WI38 (cell line): ENCODE data around the gene GALNT2.

Experiments used
- H3K4me3 ChIP-seq: 2 replicates; pipeline ENCODE4 v1.5.1; 2011; ENCODE audit warnings: low read depth, mild to moderate bottlenecking, control low read depth, low read length
- TF ChIP-seq, protein P1 (sequence below): IDR thresholded peaks from 2 replicates; pipeline ENCODE4 v1.5.1; 2012; ENCODE audit warnings: low read depth, mild to moderate bottlenecking, control low read depth, low read length

Gene GALNT2

DNA sequence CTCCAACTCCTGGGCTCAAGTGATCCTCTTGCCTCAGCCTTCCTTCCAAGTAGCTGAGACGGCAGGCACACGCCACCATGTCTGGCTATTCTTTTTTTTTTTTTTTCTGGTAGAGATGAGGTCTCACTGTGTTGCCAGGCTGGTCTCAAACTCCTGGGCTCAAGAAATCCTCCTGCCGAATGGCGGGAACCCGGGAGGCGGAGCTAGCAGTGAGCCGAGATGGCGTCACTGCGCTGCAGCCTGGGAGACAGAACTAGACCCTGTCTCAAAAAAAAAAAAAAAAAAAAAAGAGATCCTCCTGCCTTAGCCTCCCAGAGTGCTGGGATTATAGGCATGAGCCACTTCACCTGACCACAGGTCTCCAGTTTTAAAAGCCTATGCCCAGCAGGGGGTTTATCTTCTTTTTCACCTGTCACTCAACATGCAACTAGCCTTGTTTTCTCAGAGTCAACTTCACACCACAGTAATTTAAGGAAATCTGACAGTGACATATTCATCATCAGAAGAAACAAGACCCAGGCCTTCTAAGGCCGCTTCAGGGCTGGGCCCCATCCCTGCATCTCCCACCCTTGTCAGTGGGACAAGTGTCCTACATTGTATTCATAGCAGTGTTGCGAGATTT lies 38.3 kb upstream of the GALNT2 start:
- no peak overlapping the region for H3K4me3 ChIP-seq
- TF ChIP-seq, protein P1, sequence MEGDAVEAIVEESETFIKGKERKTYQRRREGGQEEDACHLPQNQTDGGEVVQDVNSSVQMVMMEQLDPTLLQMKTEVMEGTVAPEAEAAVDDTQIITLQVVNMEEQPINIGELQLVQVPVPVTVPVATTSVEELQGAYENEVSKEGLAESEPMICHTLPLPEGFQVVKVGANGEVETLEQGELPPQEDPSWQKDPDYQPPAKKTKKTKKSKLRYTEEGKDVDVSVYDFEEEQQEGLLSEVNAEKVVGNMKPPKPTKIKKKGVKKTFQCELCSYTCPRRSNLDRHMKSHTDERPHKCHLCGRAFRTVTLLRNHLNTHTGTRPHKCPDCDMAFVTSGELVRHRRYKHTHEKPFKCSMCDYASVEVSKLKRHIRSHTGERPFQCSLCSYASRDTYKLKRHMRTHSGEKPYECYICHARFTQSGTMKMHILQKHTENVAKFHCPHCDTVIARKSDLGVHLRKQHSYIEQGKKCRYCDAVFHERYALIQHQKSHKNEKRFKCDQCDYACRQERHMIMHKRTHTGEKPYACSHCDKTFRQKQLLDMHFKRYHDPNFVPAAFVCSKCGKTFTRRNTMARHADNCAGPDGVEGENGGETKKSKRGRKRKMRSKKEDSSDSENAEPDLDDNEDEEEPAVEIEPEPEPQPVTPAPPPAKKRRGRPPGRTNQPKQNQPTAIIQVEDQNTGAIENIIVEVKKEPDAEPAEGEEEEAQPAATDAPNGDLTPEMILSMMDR: no peak

DNA sequence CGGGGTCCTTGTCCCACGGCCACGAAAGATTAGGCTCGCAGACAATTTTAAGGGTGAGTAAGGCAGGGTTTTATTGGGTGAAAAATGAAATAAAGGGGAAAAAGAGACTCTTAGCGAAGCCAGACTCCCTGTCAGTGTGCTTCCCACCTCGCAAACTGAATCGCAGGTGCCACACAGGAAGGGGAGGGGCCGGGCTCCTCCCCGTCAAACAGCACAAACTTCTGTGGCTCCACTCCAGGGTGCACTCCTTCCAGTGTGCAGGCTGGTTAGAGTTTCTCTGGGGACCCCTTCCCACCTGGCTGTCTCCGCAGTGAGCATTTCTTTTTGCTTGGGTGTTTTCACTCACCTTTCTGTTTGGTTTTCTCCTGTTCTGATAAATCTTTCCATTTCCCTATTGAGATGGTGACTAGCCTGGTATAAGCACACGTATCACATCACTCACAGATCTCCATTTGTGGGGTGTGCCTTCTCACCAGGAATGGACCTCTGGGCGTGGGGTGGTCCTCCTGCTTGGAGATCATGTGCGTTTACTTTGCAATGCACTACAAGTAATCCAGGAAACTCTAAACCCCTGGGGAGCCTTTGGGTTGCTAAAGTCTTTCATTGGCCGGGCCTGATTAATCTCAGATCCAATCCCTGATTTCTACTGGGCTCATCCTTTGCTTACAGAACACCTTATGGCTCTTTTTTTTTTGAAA lies 37.6 kb upstream of the GALNT2 start:
- TF ChIP-seq, protein P1: no peak

DNA sequence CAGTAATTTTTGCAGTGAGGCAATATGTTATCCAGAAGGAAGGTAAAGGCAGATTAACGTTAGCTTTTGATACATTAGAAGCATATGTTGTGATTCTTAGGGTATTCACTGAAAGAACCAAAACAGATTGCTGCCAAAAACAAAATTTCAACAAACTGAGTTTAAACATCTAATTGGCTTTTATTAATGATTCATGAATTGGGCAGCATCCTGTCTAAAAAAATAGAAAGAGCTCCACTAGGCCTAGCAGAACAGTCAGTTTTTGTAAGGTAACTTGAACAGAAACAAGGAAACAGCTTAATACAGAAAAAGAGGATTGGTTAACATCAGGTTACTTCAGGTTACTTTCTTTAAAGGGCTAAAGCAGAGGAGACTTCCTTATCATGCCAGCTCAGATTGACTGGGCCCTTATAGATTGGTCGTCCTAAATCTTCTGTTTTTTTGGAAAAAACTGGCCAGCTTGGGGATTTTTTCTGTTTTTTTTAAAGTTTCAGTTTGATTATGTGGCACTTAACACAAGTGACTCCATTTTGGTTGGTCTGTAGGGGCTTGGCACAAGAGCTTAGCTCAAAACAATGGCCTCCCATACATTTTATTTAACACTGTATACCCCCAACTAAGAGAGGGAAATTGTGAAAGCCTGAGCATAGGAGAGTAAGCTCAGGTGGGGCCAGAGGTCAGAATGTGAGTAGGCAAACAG lies 36.8 kb upstream of the GALNT2 start:
- no peak overlapping the region for H3K4me3 ChIP-seq
- TF ChIP-seq, protein P1: no peak

More for the DNA sequence above, 37.6 kb upstream of the GALNT2 start:
- no peak overlapping the region for H3K4me3 ChIP-seq

DNA sequence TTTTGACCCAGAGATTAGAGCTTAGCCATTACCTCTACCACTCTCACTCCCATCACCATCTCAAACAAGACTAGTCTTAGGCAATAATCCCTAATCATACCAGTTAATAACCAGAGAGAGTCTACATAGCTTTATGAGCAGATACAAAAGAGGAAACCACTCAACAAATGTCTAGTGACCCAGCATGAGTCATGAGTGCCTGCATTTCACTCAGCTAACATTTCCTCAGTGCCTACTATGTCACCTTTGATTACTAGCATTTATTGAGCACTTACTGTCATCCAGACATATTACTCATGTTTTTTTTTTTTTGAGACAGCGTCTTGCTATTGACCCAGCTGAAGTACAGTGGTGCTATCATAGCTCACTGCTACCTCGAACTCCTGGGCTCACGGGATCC lies 35.9 kb upstream of the GALNT2 start:
- TF ChIP-seq, protein P1: no peak
- H3K4me3 ChIP-seq: no peak overlapping the region

DNA sequence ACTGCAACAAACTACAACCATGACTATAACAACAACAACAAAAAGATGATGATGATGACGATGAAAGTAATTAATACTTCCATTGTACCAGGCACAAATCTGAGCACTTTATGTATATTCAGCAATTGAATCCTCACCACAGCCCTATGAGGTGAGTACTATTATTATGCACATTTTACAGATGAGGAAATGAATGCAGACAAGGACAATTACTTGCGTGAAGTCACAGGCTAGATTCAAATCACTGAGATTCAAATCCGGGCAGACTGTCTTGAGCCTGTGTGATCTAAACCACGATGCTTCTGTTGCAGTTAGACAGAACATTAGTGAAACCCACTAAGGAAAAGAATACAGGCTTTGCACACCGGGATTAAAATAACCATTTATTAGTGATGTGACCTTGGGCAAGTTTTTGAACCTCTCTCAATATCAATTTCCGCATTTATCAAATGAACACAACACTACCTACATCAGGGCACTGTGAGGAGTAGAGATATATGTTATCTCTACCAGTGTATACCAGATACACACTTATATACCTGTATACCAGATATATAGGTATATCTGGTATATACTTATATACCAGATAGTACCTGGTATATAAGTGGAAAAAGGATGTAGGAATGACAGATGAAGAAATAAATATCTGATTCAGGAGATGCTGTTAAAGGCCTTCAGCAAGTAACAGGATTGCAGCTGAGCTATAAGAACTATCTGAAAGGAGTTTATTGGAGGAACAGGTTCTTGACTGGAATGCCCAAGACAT lies 34.3 kb upstream of the GALNT2 start:
- TF ChIP-seq, protein P1: no peak
- H3K4me3 ChIP-seq: no peak overlapping the region

DNA sequence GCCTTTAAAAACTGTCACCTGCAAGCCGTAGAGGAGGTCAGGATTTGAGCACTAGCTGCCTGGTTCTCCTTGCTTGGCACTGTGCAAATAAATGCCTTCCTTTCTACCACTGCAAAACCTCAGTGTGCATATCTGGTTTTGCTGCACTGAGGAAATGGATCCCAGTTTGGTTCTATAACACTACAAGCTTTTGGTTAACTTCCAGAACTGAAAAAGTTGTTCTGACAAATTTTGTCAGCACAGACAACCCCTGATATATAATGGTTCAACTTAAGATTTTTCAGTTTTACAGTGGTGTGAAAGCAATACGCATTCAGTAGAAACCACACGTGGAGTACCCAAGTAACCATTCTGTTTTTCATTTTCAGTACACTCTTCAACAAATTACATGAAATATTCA lies 29.8 kb upstream of the GALNT2 start:
- no peak overlapping the region for H3K4me3 ChIP-seq
- TF ChIP-seq, protein P1: no peak

DNA sequence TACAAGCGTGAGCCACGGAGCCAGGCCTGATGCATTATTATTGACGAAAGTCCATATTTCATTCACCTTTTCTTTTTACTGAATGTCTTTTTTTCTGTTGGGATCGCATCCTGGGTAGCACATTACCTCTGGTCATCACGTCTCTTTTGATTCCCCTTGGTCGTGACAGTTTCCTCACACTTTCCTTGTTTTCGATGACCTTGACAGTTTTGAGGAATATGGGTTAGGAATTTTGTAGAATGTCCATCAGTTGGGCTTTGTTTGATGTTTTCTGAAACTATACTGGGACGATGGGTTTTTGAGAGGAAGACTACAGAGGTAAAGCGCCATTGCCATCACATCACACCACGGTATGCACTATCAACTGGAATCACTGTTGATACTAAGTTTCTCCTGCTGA lies 26.6 kb upstream of the GALNT2 start:
- TF ChIP-seq, protein P1: no peak
- H3K4me3 ChIP-seq: no peak overlapping the region
